HG02610 (cell line): Measurements from ENCODE around the gene COL27A1.

ENCODE experiments used
- ATAC-seq: cut with Tn5 transposase; IDR thresholded peaks from one replicate; pipeline ENCODE4 v1.9.1; 2021; ENCODE audit warnings: mild to moderate bottlenecking, moderate library complexity; ENCODE audit not compliant: unreplicated experiment

The COL27A1 gene

GRCh38 chr9:114238891-114239875, 83.8 kb downstream of the COL27A1 start:
- ATAC-seq = no peak

GRCh38 chr9:114240216-114240615, 84.9 kb downstream of the COL27A1 start:
- no peak for ATAC-seq

GRCh38 chr9:114240647-114241558, 85.6 kb downstream of the COL27A1 start:
- ATAC-seq = no peak

GRCh38 chr9:114242837-114243236, 87.5 kb downstream of the COL27A1 start:
- ATAC-seq = no peak

- no peak for ATAC-seq
These were observed 87.9 kb downstream of the COL27A1 start for GRCh38 chr9:114243240-114243639.

GRCh38 chr9:114244570-114244969, 89.2 kb downstream of the COL27A1 start:
- ATAC-seq = no peak

GRCh38 chr9:114246558-114246957, 91.2 kb downstream of the COL27A1 start:
- ATAC-seq = no peak

GRCh38 chr9:114247077-114247476, 91.7 kb downstream of the COL27A1 start:
- ATAC-seq = no peak

GRCh38 chr9:114247491-114247890, 92.2 kb downstream of the COL27A1 start:
- ATAC-seq = no peak

GRCh38 chr9:114248299-114248707, 93.0 kb downstream of the COL27A1 start:
- ATAC-seq = no peak

- ATAC-seq = no peak
These were observed 94.3 kb downstream of the COL27A1 start for GRCh38 chr9:114249424-114250234.

GRCh38 chr9:114250235-114250568, 94.9 kb downstream of the COL27A1 start:
- ATAC-seq = no peak

- ATAC-seq = no peak
These were observed 95.3 kb downstream of the COL27A1 start for GRCh38 chr9:114250648-114251047.

GRCh38 chr9:114252394-114252793, 97.1 kb downstream of the COL27A1 start:
- ATAC-seq = no peak

GRCh38 chr9:114256827-114257328, 101.5 kb downstream of the COL27A1 start:
- ATAC-seq = no peak

GRCh38 chr9:114258218-114258617, 102.9 kb downstream of the COL27A1 start:
- ATAC-seq = no peak

- ATAC-seq = no peak
These were observed 103.8 kb downstream of the COL27A1 start for GRCh38 chr9:114258866-114259797.

- no peak for ATAC-seq
These were observed 104.6 kb downstream of the COL27A1 start for GRCh38 chr9:114259798-114260523.

GRCh38 chr9:114261026-114261425, 105.7 kb downstream of the COL27A1 start:
- ATAC-seq = no peak
